22Rv1 (cell line): Measurements from ENCODE around the gene COPZ1.
"Not testable (repeated sequence)": the region's sequence is repeated elsewhere in the genome, so short reads cannot be mapped to it uniquely, and the experiment has no call there.

ENCODE experiments used
- H3K27ac ChIP-seq: fragments of 450-650 bp; 2 replicates; pipeline ENCODE4 v1.5.1; 2017
- ZFX ChIP-seq: fragments of 450-650 bp; IDR thresholded peaks from 2 replicates; pipeline ENCODE4 v1.6.1; 2017; ENCODE audit warnings: antibody characterized with exemption, borderline replicate concordance
- TF ChIP-seq, protein P1 (sequence below): fragments of 450-650 bp; IDR thresholded peaks from 2 replicates; pipeline ENCODE4 v1.5.1; 2017; ENCODE audit warnings: mild to moderate bottlenecking

COPZ1 gene

DNA sequence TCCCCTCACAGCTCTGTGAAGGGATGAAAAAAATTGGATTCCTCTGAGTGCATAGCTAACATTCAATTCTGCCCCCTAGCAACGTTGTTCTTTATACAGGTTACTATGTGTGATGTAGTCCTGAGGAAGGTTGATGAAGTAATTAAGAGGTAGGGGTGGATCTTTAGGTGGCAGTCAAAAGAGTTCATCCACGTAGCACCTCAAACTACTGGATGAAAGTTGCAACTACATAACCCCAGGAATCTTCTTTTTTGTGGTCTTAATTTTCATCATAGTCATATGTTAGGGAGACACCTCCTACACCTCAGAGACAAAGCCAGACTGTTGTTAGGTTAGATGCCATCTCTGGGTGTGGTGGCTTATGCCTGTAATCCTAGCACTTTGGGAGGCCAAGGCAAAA, 13.9 kb upstream of the COPZ1 start:
- TF ChIP-seq, protein P1, sequence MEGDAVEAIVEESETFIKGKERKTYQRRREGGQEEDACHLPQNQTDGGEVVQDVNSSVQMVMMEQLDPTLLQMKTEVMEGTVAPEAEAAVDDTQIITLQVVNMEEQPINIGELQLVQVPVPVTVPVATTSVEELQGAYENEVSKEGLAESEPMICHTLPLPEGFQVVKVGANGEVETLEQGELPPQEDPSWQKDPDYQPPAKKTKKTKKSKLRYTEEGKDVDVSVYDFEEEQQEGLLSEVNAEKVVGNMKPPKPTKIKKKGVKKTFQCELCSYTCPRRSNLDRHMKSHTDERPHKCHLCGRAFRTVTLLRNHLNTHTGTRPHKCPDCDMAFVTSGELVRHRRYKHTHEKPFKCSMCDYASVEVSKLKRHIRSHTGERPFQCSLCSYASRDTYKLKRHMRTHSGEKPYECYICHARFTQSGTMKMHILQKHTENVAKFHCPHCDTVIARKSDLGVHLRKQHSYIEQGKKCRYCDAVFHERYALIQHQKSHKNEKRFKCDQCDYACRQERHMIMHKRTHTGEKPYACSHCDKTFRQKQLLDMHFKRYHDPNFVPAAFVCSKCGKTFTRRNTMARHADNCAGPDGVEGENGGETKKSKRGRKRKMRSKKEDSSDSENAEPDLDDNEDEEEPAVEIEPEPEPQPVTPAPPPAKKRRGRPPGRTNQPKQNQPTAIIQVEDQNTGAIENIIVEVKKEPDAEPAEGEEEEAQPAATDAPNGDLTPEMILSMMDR = no peak
- TF ChIP-seq ZFX = no peak
- H3K27ac ChIP-seq = no peak overlapping the region

DNA sequence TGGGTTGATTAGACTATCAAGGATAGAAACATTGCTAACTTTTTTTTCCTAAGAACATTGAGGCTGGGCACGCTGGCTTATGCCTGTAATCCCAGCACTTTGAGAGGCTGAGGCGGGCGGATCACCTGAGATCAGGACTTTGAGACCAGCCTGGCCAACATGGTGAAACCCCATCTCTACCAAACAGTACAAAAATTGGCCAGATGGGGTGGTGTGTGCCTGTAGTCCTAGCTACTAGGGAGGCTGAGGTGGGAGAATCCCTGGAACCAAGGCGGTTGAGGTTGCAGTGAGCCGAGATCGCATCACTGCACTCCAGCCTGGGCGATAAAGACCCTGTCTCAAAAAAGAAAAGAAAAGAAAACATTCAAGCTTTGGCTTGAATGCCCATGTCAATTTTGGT, 12.6 kb upstream of the COPZ1 start:
- not testable (repeated sequence) for H3K27ac ChIP-seq

DNA sequence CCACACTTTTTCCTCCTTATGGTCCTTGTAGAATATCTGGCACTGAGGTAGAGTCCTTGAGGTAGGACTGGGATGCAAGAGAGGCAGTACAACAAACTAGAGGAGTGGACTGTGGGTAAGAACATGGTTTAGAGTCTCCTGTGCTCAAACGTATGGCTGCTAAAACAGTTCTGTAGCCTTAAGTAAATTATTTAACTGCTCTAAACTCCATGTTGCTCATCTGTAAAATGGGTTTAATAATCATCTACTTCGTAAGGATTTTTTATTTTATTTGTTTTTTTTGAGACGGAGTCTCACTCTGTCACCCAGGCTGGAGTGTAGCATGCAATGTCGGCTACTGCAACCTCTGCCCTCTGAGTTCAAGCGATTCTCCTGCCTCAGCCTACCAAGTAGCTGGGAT, 3.6 kb upstream of the COPZ1 start:
- no peak for TF ChIP-seq ZFX
- TF ChIP-seq, protein P1 = no peak
- H3K27ac ChIP-seq = no peak overlapping the region

DNA sequence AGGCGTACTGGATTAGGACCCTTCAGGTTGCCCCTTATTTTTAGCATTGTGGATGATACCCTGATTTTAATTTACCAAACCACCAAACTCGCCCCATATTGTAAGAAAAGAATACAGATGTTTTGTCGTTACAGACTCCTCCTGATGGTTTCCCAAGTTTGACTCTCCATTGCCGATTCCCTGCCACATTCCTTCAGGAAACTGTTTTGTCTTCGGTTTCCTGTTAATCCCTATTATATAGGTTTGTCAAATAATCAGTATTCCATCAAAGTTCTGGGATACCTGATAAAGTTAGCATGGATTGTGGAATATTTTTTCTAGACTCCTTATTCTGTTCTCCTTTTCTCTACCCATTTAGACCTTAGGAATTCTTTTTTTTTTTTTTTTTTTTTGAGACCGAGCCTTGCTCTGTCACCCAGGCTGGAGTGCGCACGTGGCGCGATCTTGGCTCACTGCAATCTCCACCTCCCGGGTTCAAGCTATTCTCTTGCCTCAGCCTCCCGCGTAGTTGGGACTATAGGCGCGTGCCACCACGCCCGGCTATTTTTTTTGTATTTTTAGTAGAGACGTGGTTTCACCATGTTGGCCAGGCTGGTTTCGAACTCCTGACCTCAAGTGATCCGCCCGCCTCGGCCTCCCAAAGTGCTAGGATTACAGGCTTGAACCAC, 645 bp downstream of the COPZ1 start:
- H3K27ac ChIP-seq = peak overlapping the region; percentile 82

DNA sequence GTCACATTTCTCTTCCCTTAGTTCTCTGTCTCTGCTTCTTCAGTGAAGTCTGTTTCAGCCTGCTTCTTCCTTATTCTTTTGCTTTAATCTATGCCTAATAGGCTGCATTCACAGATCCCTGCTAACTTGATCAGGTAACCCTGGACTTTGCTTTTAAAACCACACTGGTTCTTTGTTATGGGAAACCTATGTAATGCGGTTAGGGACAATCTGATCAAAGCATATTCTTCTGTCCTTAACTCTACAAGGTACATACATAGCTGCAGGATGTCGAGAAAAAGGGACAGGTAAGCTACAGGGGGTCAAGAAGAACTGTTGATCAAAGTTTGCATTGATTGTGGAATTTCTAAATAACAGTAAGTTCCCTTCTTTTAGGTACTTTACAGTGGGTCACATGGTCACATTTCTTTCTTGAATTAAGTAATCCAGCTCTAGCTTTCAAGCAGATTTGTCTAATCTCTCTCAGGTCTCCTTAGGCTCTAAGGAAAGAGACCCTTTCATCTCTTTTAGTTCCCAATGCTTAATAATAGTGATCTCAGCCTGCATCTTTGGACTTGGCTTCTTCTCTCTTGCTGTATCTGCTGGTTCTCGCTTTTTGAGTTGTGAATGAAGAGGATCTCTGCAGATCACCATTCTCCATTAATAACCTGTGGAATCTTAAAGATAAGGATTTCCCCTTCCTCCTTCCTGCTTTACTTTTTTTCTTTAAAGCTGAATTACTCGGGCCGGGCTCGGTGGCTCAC, 3.8 kb downstream of the COPZ1 start:
- no peak overlapping the region for H3K27ac ChIP-seq
- TF ChIP-seq ZFX = no peak
- TF ChIP-seq, protein P1 = no peak

DNA sequence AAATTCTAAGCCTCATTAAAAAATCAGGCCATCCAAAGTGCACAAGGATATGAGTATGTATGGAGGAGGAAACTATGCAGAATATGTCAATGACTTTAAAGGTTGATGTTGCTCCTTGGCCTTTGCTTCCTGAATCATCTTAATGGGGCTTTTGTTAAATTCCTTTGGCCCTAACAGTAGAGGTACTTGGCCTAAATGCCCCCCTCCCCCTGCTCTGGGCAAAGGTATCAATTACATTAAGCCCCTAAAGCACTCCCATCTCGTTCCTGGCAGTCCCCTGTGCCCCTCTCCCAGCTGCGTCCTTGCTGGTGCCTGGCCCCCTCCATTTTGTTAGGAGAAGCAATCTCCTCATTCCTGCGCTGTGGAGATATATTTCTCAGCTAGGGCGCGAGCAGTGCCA, 4.8 kb downstream of the COPZ1 start:
- no peak overlapping the region for H3K27ac ChIP-seq
- no peak for TF ChIP-seq ZFX
- TF ChIP-seq, protein P1 = no peak

DNA sequence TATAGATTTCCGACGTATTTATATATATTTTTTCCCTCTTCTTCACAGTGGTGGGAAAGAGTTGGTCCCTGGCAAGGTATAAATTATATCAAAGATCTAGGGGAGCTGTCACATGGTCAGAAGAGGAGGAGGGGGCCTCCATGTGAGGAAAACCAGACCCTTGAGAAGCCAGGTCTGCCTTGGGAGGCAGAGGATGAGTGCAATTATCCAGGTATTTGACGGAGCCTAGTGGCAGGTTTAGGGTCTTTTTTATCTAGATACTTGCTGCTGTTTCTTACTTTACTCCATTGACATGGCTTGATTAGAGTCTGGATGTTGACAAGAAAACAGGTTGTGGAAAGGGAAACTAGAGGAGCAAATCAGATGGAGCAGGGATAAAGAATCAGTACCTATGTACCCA, 5.5 kb downstream of the COPZ1 start:
- no peak overlapping the region for H3K27ac ChIP-seq
- no peak for TF ChIP-seq ZFX
- TF ChIP-seq, protein P1 = no peak

DNA sequence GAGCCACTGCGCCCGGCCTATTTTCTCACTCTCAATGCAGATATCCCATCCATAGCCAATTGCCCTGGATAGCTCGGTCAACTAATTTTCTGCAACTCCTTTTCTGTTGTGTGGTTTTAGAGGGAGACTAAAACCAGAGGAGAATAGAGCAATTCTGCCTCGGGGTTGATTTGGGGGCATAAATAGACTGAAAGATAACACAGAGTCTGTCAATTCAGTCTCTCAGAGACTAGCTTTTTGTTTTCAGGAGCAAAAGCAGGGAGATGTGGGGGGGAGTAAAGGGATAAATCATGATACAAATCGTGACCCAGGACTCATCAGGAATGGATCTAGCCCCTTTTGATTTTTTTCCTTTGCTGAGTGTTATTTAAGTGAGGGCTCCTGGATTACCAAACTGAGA, 6.5 kb downstream of the COPZ1 start:
- H3K27ac ChIP-seq = no peak overlapping the region
- TF ChIP-seq, protein P1 = no peak
- no peak for TF ChIP-seq ZFX
